ENCODE results near the gene RHBDD2. TPM values are rescaled to one million over a fixed set of nuclear protein-coding genes. Genes with fewer than 3 reads are reported as not detected.
A peak's percentile ranks its signal among the peaks of the same experiment; 100 is the strongest.
"Not testable (repeated sequence)": the region's sequence is repeated elsewhere in the genome, so short reads cannot be mapped to it uniquely, and the experiment has no call there.

RHBDD2 gene
- total RNA-seq, 1 donor from 2014 or later = 139 TPM

- no peak overlapping the region for H3K27ac Mint-ChIP-seq
- H3K4me3 Mint-ChIP-seq (ENCODE audit: low read depth) = no peak overlapping the region
These were observed 31.1 kb upstream of the RHBDD2 start for GRCh38 chr7:75847707-75848106.

GRCh38 chr7:75849573-75849972 lies 29.3 kb upstream of the RHBDD2 start:
- intact Hi-C loops (cut with micrococcal nuclease) = no loop called here
- H3K4me1 Mint-ChIP-seq (ENCODE audit: low read depth) = no peaks in the 10 kb centered on the region
- H3K27ac Mint-ChIP-seq = no peak overlapping the region
- no peaks in the 10 kb centered on the region for H3K9me3 Mint-ChIP-seq
- no peaks in the 10 kb centered on the region for H3K27me3 Mint-ChIP-seq (ENCODE audit: low read depth)
- no peak overlapping the region for H3K4me3 Mint-ChIP-seq (ENCODE audit: low read depth)
- DNase-seq (ENCODE audit: low spot score) = no peak
- H3K36me3 Mint-ChIP-seq (ENCODE audit: low read depth) = no peaks in the 10 kb centered on the region

More at GRCh38 chr7:75847707-75848106, 31.1 kb upstream of the RHBDD2 start:
- Mint-ChIP-seq H3K4me1 (ENCODE audit: low read depth) (peaks cover 10% of the 10 kb centered on the region), H3K27me3 (ENCODE audit: low read depth) (no peaks in the 10 kb centered on the region), H3K9me3 (no peaks in the 10 kb centered on the region), H3K36me3 (ENCODE audit: low read depth) (no peaks in the 10 kb centered on the region)
- intact Hi-C loops (cut with micrococcal nuclease) = no loop called here
- DNase-seq (ENCODE audit: low spot score) = no peak

GRCh38 chr7:75850235-75850634 lies 28.6 kb upstream of the RHBDD2 start:
- Mint-ChIP-seq H3K27ac (no peak overlapping the region), H3K4me3 (ENCODE audit: low read depth) (no peak overlapping the region), H3K36me3 (ENCODE audit: low read depth) (no peaks in the 10 kb centered on the region), H3K27me3 (ENCODE audit: low read depth) (no peaks in the 10 kb centered on the region), H3K4me1 (ENCODE audit: low read depth) (no peaks in the 10 kb centered on the region), H3K9me3 (no peaks in the 10 kb centered on the region)
- intact Hi-C loops (cut with micrococcal nuclease) = no loop called here
- DNase-seq (ENCODE audit: low spot score) = no peak

DNA sequence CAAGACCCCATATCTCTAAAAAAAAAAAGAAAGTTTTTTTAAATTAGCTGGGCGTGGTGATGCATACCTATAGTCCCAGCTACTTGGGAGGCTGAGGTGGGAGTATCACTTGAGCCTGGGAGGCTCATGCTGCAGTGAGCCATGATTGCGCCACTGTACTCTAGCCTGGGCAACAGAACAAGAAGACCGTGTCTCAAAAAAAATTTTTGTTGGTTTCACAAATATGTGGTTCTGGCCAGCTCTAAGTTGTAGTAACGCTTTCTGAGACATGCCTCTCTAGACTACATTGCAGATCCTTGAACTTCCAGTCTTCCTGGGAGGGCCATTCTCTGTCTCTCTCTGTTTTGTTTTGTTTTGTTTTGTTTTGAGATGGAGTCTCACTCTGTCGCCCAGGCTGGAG lies 24.6 kb upstream of the RHBDD2 start:
- no peak overlapping the region for H3K27ac Mint-ChIP-seq
- intact Hi-C loops (cut with micrococcal nuclease) = no loop called here

DNA sequence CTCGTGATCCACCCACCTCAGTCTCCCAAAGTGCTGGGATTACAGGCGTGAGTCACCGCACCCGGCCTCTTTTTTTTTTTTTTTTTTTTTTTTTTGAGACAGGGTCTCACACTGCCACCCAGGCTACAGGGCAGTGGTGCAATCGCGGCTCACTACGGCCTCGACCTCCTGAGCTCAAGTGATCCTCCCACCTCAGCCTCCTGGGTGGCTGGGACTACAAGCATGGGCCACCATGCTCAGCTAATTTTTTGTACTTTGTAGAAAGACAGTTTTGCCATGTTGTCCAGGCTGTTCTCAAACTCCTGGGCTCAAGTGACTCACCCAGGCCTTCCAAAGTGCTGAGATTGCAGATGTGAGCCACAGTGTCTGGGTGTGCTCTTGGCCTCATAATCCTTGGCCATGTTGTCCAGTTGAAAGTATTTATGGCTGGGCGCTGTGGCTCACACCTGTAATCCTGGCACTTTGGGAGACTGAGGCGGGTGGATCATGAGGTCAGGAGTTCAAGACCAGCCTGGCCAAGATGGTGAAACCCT lies 24.0 kb upstream of the RHBDD2 start:
- H3K27me3 Mint-ChIP-seq (ENCODE audit: low read depth); H3K4me3 Mint-ChIP-seq (ENCODE audit: low read depth); H3K36me3 Mint-ChIP-seq (ENCODE audit: low read depth); intact Hi-C loops (cut with micrococcal nuclease); H3K4me1 Mint-ChIP-seq (ENCODE audit: low read depth); DNase-seq (ENCODE audit: low spot score); H3K9me3 Mint-ChIP-seq; H3K27ac Mint-ChIP-seq: not testable (repeated sequence)

More for the DNA sequence above, 24.6 kb upstream of the RHBDD2 start:
- no peak for DNase-seq (ENCODE audit: low spot score)
- Mint-ChIP-seq H3K9me3 (no peaks in the 10 kb centered on the region), H3K36me3 (ENCODE audit: low read depth) (no peaks in the 10 kb centered on the region), H3K4me3 (ENCODE audit: low read depth) (no peak overlapping the region), H3K27me3 (ENCODE audit: low read depth) (peaks cover 2% of the 10 kb centered on the region), H3K4me1 (ENCODE audit: low read depth) (peaks cover 9% of the 10 kb centered on the region)

- H3K27ac Mint-ChIP-seq = no peak overlapping the region
- no peak for DNase-seq (ENCODE audit: low spot score)
- intact Hi-C loops (cut with micrococcal nuclease) = no loop called here
- H3K9me3 Mint-ChIP-seq = no peaks in the 10 kb centered on the region
- peaks cover 9% of the 10 kb centered on the region for H3K4me1 Mint-ChIP-seq (ENCODE audit: low read depth)
- H3K27me3 Mint-ChIP-seq (ENCODE audit: low read depth) = peaks cover 2% of the 10 kb centered on the region
- H3K4me3 Mint-ChIP-seq (ENCODE audit: low read depth) = no peak overlapping the region
- H3K36me3 Mint-ChIP-seq (ENCODE audit: low read depth) = no peaks in the 10 kb centered on the region
These were observed 22.3 kb upstream of the RHBDD2 start for GRCh38 chr7:75856536-75856935.

- intact Hi-C loops (cut with micrococcal nuclease) = no loop called here
- H3K4me3 Mint-ChIP-seq (ENCODE audit: low read depth) = no peak overlapping the region
These were observed 20.4 kb upstream of the RHBDD2 start for GRCh38 chr7:75858410-75858809.

DNA sequence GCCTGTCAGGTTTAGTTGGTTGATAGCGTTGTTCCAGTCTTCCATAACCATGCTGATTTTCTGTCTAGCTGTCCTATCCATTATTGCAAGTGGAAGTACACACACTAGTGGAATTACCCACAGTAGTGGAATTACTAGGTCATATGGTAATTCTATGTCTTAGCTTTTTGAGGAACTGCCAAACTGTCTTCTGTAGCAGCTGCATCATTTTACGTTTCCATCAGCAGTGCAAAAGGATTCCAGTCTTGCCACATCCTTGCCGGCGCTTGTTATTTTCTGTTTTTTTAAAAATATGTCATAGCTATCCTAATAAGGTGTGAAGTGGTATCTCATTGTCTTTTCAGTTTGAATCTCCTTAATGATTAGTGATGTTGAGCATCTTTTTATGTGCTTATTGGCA lies 17.2 kb upstream of the RHBDD2 start:
- Mint-ChIP-seq H3K27ac (no peak overlapping the region), H3K4me1 (ENCODE audit: low read depth) (peaks cover 12% of the 10 kb centered on the region), H3K27me3 (ENCODE audit: low read depth) (peaks cover 5% of the 10 kb centered on the region), H3K36me3 (ENCODE audit: low read depth) (no peaks in the 10 kb centered on the region), H3K9me3 (no peaks in the 10 kb centered on the region), H3K4me3 (ENCODE audit: low read depth) (no peak overlapping the region)
- DNase-seq (ENCODE audit: low spot score) = no peak
- intact Hi-C loops (cut with micrococcal nuclease) = loop anchor here (10.0 kb wide), 1 partner anchor 273 kb away; no protein-coding TSS in a partner anchor

More at GRCh38 chr7:75858410-75858809, 20.4 kb upstream of the RHBDD2 start:
- Mint-ChIP-seq H3K27ac (no peak overlapping the region), H3K27me3 (ENCODE audit: low read depth) (peaks cover 2% of the 10 kb centered on the region), H3K4me1 (ENCODE audit: low read depth) (peaks cover 9% of the 10 kb centered on the region), H3K36me3 (ENCODE audit: low read depth) (no peaks in the 10 kb centered on the region), H3K9me3 (no peaks in the 10 kb centered on the region)
- DNase-seq (ENCODE audit: low spot score) = no peak

DNA sequence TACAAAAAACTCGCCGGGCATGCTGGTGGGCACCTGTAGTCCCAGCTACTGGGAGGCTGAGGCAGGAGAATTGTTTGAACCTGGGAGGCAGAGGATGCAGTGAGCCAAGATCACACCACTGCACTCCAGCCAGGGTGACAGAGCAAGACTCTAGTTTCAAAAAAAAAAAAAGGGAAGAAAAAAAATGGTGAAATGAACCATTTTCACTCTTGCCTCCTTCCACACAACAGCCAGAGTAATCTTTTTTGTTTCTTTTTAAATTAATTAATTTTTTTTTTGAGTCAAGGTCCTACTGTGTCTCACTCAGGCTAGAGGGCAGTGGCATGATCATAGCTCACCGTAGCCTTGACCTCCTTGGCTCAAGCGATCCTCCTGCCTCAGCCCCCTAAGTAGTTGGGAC lies 14.6 kb upstream of the RHBDD2 start:
- H3K4me3 Mint-ChIP-seq (ENCODE audit: low read depth); H3K36me3 Mint-ChIP-seq (ENCODE audit: low read depth); DNase-seq (ENCODE audit: low spot score); H3K27me3 Mint-ChIP-seq (ENCODE audit: low read depth); H3K9me3 Mint-ChIP-seq; H3K27ac Mint-ChIP-seq: not testable (repeated sequence)
- intact Hi-C loops (cut with micrococcal nuclease) = loop anchor here (10.0 kb wide), 1 partner anchor 271 kb away; no protein-coding TSS in a partner anchor
- peaks cover 13% of the 10 kb centered on the region for H3K4me1 Mint-ChIP-seq (ENCODE audit: low read depth)

- H3K4me3 Mint-ChIP-seq (ENCODE audit: low read depth) = no peak overlapping the region
- H3K9me3 Mint-ChIP-seq = no peaks in the 10 kb centered on the region
- no peak overlapping the region for H3K27ac Mint-ChIP-seq
These were observed 12.7 kb upstream of the RHBDD2 start for GRCh38 chr7:75866114-75866488.

DNA sequence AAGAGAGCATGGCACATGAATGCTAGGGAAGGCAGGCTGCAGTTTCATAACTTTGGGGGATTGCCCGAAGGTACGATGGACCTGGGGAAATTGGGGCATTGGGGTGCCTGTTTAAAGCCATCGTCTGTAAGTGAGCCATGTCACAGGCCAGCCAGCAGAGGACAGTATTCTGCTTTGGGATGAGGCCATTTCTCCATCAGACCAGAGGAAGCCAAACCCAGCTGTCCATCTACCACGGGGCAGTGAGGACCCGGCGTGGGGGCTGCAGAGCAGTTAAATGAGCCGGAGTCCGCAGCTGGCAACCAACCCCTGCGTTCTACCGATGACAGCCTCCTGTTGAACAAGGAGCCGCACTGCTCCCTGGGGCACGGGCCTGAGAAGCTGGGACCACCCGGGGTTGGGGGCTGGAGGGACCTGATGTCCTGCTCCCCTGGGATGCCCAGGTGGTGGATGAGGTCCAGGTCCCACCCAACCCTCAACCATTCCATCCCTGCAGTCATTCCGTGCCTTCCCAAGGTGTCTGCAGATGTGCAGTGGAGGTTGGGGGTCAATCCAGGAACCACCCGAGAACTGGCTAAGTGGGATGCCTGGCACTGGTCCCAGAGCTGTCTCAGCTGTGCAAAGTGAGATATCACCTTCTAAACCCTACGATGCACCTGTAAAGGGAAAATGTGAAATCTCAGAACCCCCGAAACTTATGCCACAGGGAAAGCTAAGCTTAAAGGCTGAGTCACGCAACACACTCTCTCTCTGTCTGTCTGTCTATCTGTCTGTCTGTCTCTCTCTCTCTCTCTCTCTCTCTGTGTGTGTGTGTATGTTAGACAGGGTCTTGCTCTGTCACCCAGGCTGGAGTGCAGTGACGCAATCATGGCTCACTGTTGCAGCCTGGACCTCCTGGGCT lies 12.1 kb upstream of the RHBDD2 start:
- Mint-ChIP-seq H3K4me1 (ENCODE audit: low read depth) (peaks cover 22% of the 10 kb centered on the region), H3K9me3 (no peaks in the 10 kb centered on the region), H3K36me3 (ENCODE audit: low read depth) (no peaks in the 10 kb centered on the region), H3K27ac (no peak overlapping the region), H3K4me3 (ENCODE audit: low read depth) (no peak overlapping the region), H3K27me3 (ENCODE audit: low read depth) (peaks cover 3% of the 10 kb centered on the region)
- DNase-seq (ENCODE audit: low spot score) = peak; percentile 33
- intact Hi-C loops (cut with micrococcal nuclease) = loop anchor here (1.0 to 10.0 kb wide), 3 partner anchors 142 to 268 kb away; no protein-coding TSS in a partner anchor

More at GRCh38 chr7:75866114-75866488, 12.7 kb upstream of the RHBDD2 start:
- intact Hi-C loops (cut with micrococcal nuclease) = loop anchor here (1.0 to 10.0 kb wide), 3 partner anchors 143 to 269 kb away; no protein-coding TSS in a partner anchor
- no peak for DNase-seq (ENCODE audit: low spot score)
- peaks cover 3% of the 10 kb centered on the region for H3K27me3 Mint-ChIP-seq (ENCODE audit: low read depth)
- H3K4me1 Mint-ChIP-seq (ENCODE audit: low read depth) = peaks cover 22% of the 10 kb centered on the region
- H3K36me3 Mint-ChIP-seq (ENCODE audit: low read depth) = no peaks in the 10 kb centered on the region

DNA sequence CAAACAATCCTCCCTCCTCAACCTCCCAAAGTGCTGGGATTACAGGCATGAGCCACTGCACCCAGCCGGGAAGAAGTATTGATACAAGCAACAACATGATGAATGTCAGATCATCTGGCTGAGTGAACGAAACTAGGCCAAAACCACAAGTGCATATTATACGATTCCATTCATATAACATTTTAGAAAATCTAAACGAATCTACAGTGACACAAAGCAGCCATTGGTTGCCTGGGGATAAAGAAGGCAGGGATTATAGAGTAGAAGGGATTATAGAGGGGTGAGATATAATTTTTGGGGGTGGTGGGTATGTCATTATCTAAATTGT lies 11.5 kb upstream of the RHBDD2 start:
- Mint-ChIP-seq H3K27me3 (ENCODE audit: low read depth) (peaks cover 3% of the 10 kb centered on the region), H3K9me3 (no peaks in the 10 kb centered on the region), H3K4me3 (ENCODE audit: low read depth) (no peak overlapping the region), H3K36me3 (ENCODE audit: low read depth) (no peaks in the 10 kb centered on the region), H3K4me1 (ENCODE audit: low read depth) (peaks cover 25% of the 10 kb centered on the region), H3K27ac (no peak overlapping the region)
- DNase-seq (ENCODE audit: low spot score) = no peak
- intact Hi-C loops (cut with micrococcal nuclease) = loop anchor here (2.0 to 10.0 kb wide), 2 partner anchors 141 to 267 kb away; no protein-coding TSS in a partner anchor

GRCh38 chr7:75868153-75868552 lies 10.7 kb upstream of the RHBDD2 start:
- H3K27ac Mint-ChIP-seq = no peak overlapping the region
- H3K36me3 Mint-ChIP-seq (ENCODE audit: low read depth) = no peaks in the 10 kb centered on the region
- no peak for DNase-seq (ENCODE audit: low spot score)
- no peak overlapping the region for H3K4me3 Mint-ChIP-seq (ENCODE audit: low read depth)
- H3K27me3 Mint-ChIP-seq (ENCODE audit: low read depth) = peaks cover 3% of the 10 kb centered on the region
- intact Hi-C loops (cut with micrococcal nuclease) = loop anchor here (10.0 kb wide), 1 partner anchor 267 kb away; no protein-coding TSS in a partner anchor
- peaks cover 28% of the 10 kb centered on the region for H3K4me1 Mint-ChIP-seq (ENCODE audit: low read depth)
- no peaks in the 10 kb centered on the region for H3K9me3 Mint-ChIP-seq

Data from activated T-helper 2 cell treated with anti-CD3 and anti-CD28 coated beads, Interferon-gamma antibody, Interleukin-2, Interleukin-4, amounts not matched to agents 10 μg/mL and 5 μg/mL and 100 μg/mL, durations not matched to agents 14 hours and 24 hours and 36 hours (primary cell).